ENCODE results near the gene CCDC28B. TPM values are rescaled to one million over a fixed set of nuclear protein-coding genes. Genes with fewer than 3 reads are reported as not detected.

The CCDC28B gene
- polyA plus RNA-seq, 2 of the 4 experiments (the other 2 are of a cell fraction): 1.2 to 4.4 TPM

GRCh38 chr1:32150847-32151246 is 49.5 kb upstream of the CCDC28B start (continued):
- TF ChIP-seq HMGXB4 (CRISPR knock-in tag; IDR thresholded peaks at IDR 0.05; ENCODE audit: borderline replicate concordance) (no peak), POLR2A (IDR thresholded peaks at IDR 0.05; ENCODE audit: low read length) (no peak), NR3C1 (IDR thresholded peaks at IDR 0.05) (no peak), MAZ (IDR thresholded peaks at IDR 0.05; ENCODE audit: borderline replicate concordance, low read depth, low read length) (no peak), ESRRA (IDR thresholded peaks at IDR 0.05; ENCODE audit: borderline replicate concordance, low read length) (no peak), JUN (IDR thresholded peaks at IDR 0.05) (no peak), CHD2 (IDR thresholded peaks at IDR 0.05; ENCODE audit: low read length, partially characterized antibody) (no peak)

GRCh38 chr1:32151319-32151787 is 49.0 kb upstream of the CCDC28B start:
- DNase-seq (ENCODE audit: low read depth in 1 of 2, low spot score in 1 of 2): no peak
- ChIA-PET CTCF (interaction anchor here (0.6 to 1.8 kb wide), 4 partner anchors 10 to 60 kb away, joined by 3 to 7 read pairs (median 3); partner anchors contain the start of gene KPNA6), POLR2A (no interaction called here)
- peak in 1 of 2 experiments; percentile 50; a peak in 1 of 6 replicates for ATAC-seq
- WGBS (ENCODE audit: missing lambda C conversion rate): 81% methylated on average over 5 of the region's 5 CpGs
- Histone ChIP-seq H3K27ac (no peak overlapping the region), H3K9me3 (peaks cover 9% of the 10 kb centered on the region; the same call in 1 of the 3 replicates), H3K4me3 (no peak overlapping the region), H3K4me1 (peaks cover 3% of the 10 kb centered on the region; the same call in 1 of the 3 replicates), H3K4me2 (no peak overlapping the region)
- TF ChIP-seq RCOR1 (IDR thresholded peaks at IDR 0.05; ENCODE audit: low read depth, low read length): no peak
- TF ChIP-seq E2F6 (IDR thresholded peaks at IDR 0.05; ENCODE audit: borderline replicate concordance, low read depth): no peak
- FAIRE-seq: no peak

GRCh38 chr1:32159189-32159588 is 41.2 kb upstream of the CCDC28B start:
- H3K4me3 ChIP-seq: no peak overlapping the region
- DNase-seq (ENCODE audit: low read depth in 1 of 2, low spot score in 1 of 2) (no peak), ATAC-seq (no peak), FAIRE-seq (no peak)
- H3K4me2 ChIP-seq: no peak overlapping the region
- H3K27ac ChIP-seq: no peak overlapping the region
- no peaks in the 10 kb centered on the region for H3K9me3 ChIP-seq
- no peaks in the 10 kb centered on the region for H3K4me1 ChIP-seq
- ChIA-PET POLR2A (no interaction called here), CTCF (no interaction called here)
- TF ChIP-seq ZFP36 (IDR thresholded peaks at IDR 0.05; ENCODE audit: borderline replicate concordance, partially characterized antibody): no peak
- no peak for TF ChIP-seq RARB (CRISPR knock-in tag; IDR thresholded peaks at IDR 0.05)
- TF ChIP-seq KDM5A (IDR thresholded peaks at IDR 0.05): no peak
- no peak for TF ChIP-seq MAX (IDR thresholded peaks at IDR 0.05)
- TF ChIP-seq SREBF2 (IDR thresholded peaks at IDR 0.05): no peak
- no peak for TF ChIP-seq BHLHE40 (IDR thresholded peaks at IDR 0.05; ENCODE audit: low read depth, low read length)
- no peak for TF ChIP-seq ATOH8 (CRISPR knock-in tag; IDR thresholded peaks at IDR 0.05; ENCODE audit: low read depth)
- TF ChIP-seq BCL3 (IDR thresholded peaks at IDR 0.05): no peak
- TF ChIP-seq EHF (CRISPR knock-in tag; IDR thresholded peaks at IDR 0.05): no peak
- TF ChIP-seq MAZ (IDR thresholded peaks at IDR 0.05; ENCODE audit: borderline replicate concordance, low read depth, low read length): no peak
- no peak for TF ChIP-seq JUNB (IDR thresholded peaks at IDR 0.05)
- no peak for TF ChIP-seq EP300 (IDR thresholded peaks at IDR 0.05)
- TF ChIP-seq NFE2L2 (conservative IDR thresholded peaks at IDR 0.05; ENCODE audit: low read length): no peak
- no peak for TF ChIP-seq RFX5 (IDR thresholded peaks at IDR 0.05)
- no peak for TF ChIP-seq ZC3H11A (IDR thresholded peaks at IDR 0.05)
- WGBS (ENCODE audit: missing lambda C conversion rate): 62% methylated on average over 3 of the region's 3 CpGs

Measured in A549 (cell line).